H9 (cell line): ENCODE measurements around the gene CCR7. TPM values are rescaled to one million over a fixed set of nuclear protein-coding genes. Genes with fewer than 3 reads are reported as not detected.

Source experiments
- DNase-seq: peaks from one replicate; pipeline ENCODE4 v3.0.0-alpha.2; 2017
- H2AFZ ChIP-seq: one replicate; pipeline ENCODE4 v1.6.1; 2013; ENCODE audit warnings: mild to moderate bottlenecking, low read length, control low read depth, moderate library complexity
- H2AK5ac ChIP-seq: 2 replicates; pipeline ENCODE4 v1.6.1; 2013; ENCODE audit warnings: low read length, control low read depth, mixed read lengths; ENCODE audit not compliant: insufficient read length
- H2BK120ac ChIP-seq: one replicate; pipeline ENCODE4 v1.6.1; 2013; ENCODE audit warnings: low read depth, mild to moderate bottlenecking, low read length, control low read depth, inconsistent platforms; ENCODE audit not compliant: poor library complexity, severe bottlenecking
- H2BK12ac ChIP-seq: 2 replicates; pipeline ENCODE4 v1.6.1; 2013; ENCODE audit warnings: low read length, control low read depth, mixed read lengths, low read depth; ENCODE audit not compliant: insufficient read length
- H2BK15ac ChIP-seq: 2 replicates; pipeline ENCODE4 v1.6.1; 2013; ENCODE audit warnings: low read depth, low read length, control low read depth
- H2BK20ac ChIP-seq: one replicate; pipeline ENCODE4 v1.6.1; 2013; ENCODE audit warnings: low read depth, mild to moderate bottlenecking, low read length, control low read depth, inconsistent platforms; ENCODE audit not compliant: poor library complexity, severe bottlenecking
- H2BK5ac ChIP-seq: 2 replicates; pipeline ENCODE4 v1.6.1; 2013; ENCODE audit warnings: low read length, control low read depth, mixed read lengths; ENCODE audit not compliant: insufficient read length
- H3K14ac ChIP-seq: 2 replicates; pipeline ENCODE4 v1.6.1; 2013; ENCODE audit warnings: low read length, control low read depth; ENCODE audit not compliant: insufficient read depth
- H3K18ac ChIP-seq: 2 replicates; pipeline ENCODE4 v1.6.1; 2013; ENCODE audit warnings: low read depth, mild to moderate bottlenecking, mixed read lengths, low read length, control low read depth; ENCODE audit not compliant: insufficient read length
- H3K23ac ChIP-seq: 2 replicates; pipeline ENCODE4 v1.6.1; 2013; ENCODE audit warnings: low read length, control low read depth, mixed read lengths, low read depth; ENCODE audit not compliant: insufficient read length
- H3K23me2 ChIP-seq: 2 replicates; pipeline ENCODE4 v1.6.1; 2013; ENCODE audit warnings: low read depth, mild to moderate bottlenecking, mixed read lengths, low read length, control low read depth; ENCODE audit not compliant: insufficient read length, poor library complexity, severe bottlenecking
- H3K27ac ChIP-seq: 2 replicates; pipeline ENCODE4 v1.5.1; 2013; ENCODE audit warnings: low read length, control low read depth, mixed read lengths, low read depth; ENCODE audit not compliant: insufficient read length
- H3K27me3 ChIP-seq: 2 replicates; pipeline ENCODE4 v1.6.1; 2013; ENCODE audit warnings: low read length, control low read depth, inconsistent platforms; ENCODE audit not compliant: insufficient read depth
- H3K4ac ChIP-seq: 2 replicates; pipeline ENCODE4 v1.6.1; 2013; ENCODE audit warnings: low read depth, mild to moderate bottlenecking, control low read depth, inconsistent platforms, low read length, moderate library complexity
- H3K4me1 ChIP-seq: 2 replicates; pipeline ENCODE4 v1.6.1; 2013; ENCODE audit warnings: low read length, control low read depth, inconsistent platforms; ENCODE audit not compliant: insufficient read depth
- H3K4me2 ChIP-seq: 2 replicates; pipeline ENCODE4 v1.6.1; 2013; ENCODE audit warnings: low read length, control low read depth, mixed read lengths; ENCODE audit not compliant: insufficient read length, insufficient read depth
- H3K56ac ChIP-seq: 2 replicates; pipeline ENCODE4 v1.6.1; 2013; ENCODE audit warnings: low read depth, mild to moderate bottlenecking, mixed read lengths, low read length, control low read depth; ENCODE audit not compliant: insufficient read length
- H3K79me1 ChIP-seq: 2 replicates; pipeline ENCODE4 v1.6.1; 2013; ENCODE audit warnings: low read depth, mild to moderate bottlenecking, moderate library complexity, low read length, control low read depth, inconsistent platforms; ENCODE audit not compliant: insufficient read depth, poor library complexity, severe bottlenecking
- H3K79me2 ChIP-seq: 2 replicates; pipeline ENCODE4 v1.6.1; 2013; ENCODE audit warnings: low read length, control low read depth, inconsistent platforms; ENCODE audit not compliant: insufficient read depth
- H3K9ac ChIP-seq: 2 replicates; pipeline ENCODE4 v1.6.1; 2013; ENCODE audit warnings: low read length, control low read depth, mixed read lengths; ENCODE audit not compliant: insufficient read length; ENCODE audit errors: extremely low read depth
- H3K9me3 ChIP-seq: one replicate; pipeline ENCODE4 v1.6.1; 2013; ENCODE audit warnings: low read depth, low read length, inconsistent platforms; ENCODE audit not compliant: control insufficient read depth
- H3T11ph ChIP-seq: one replicate; pipeline ENCODE4 v1.6.1; 2013; ENCODE audit warnings: mild to moderate bottlenecking, low read length, control low read depth, inconsistent platforms
- H4K20me1 ChIP-seq: one replicate; pipeline ENCODE4 v1.6.1; 2013; ENCODE audit not compliant: control insufficient read depth, insufficient read length, insufficient read depth
- H4K5ac ChIP-seq: 2 replicates; pipeline ENCODE4 v1.6.1; 2013; ENCODE audit warnings: low read depth, mild to moderate bottlenecking, mixed read lengths, low read length, control low read depth; ENCODE audit not compliant: insufficient read length
- H4K8ac ChIP-seq: replicated peaks from 2 replicates; pipeline ENCODE4 v1.6.1; 2013; ENCODE audit warnings: low read length, control low read depth, mixed read lengths, low read depth; ENCODE audit not compliant: insufficient read length
- H4K91ac ChIP-seq: 2 replicates; pipeline ENCODE4 v1.6.1; 2013; ENCODE audit warnings: low read depth, mild to moderate bottlenecking, moderate library complexity, mixed read lengths, low read length, control low read depth; ENCODE audit not compliant: insufficient read length
- H3K27ac Mint-ChIP-seq, 3 experiments: 2 replicates in 2 of 3; 3 replicates in 1 of 3; pipeline ENCODE4 v1.8.0; 2020 to 2021; ENCODE audit warnings: mixed read lengths in 3 of 3, mild to moderate bottlenecking in 1 of 3, moderate library complexity in 1 of 3
- H3K27me3 Mint-ChIP-seq: 2 replicates; pipeline ENCODE4 v1.8.0; 2021; ENCODE audit warnings: low read depth, mild to moderate bottlenecking, moderate library complexity, mixed read lengths
- H3K36me3 Mint-ChIP-seq, 3 experiments: 2 replicates in 2 of 3; 3 replicates in 1 of 3; pipeline ENCODE4 v1.8.0; 2020 to 2021; ENCODE audit warnings: low read depth in 3 of 3, mixed read lengths in 3 of 3; ENCODE audit not compliant: insufficient read depth in 1 of 3
- H3K4me1 Mint-ChIP-seq, 2 experiments: 2 replicates each; pipeline ENCODE4 v1.8.0; 2020; ENCODE audit warnings: mixed read lengths in 2 of 2
- H3K4me3 Mint-ChIP-seq, 2 experiments: 2 replicates in 1 of 2; 3 replicates in 1 of 2; pipeline ENCODE4 v1.8.0; 2020 to 2021; ENCODE audit warnings: mild to moderate bottlenecking in 2 of 2, mixed read lengths in 2 of 2, moderate library complexity in 1 of 2
- H3K9me3 Mint-ChIP-seq, 2 experiments: 2 replicates in 1 of 2; 3 replicates in 1 of 2; pipeline ENCODE4 v1.8.0; 2020; ENCODE audit warnings: mild to moderate bottlenecking in 2 of 2, mixed read lengths in 2 of 2, moderate library complexity in 1 of 2
- WGBS: extraction: QIAGEN DNeasy Blood & Tissue Kit; methylation state at CpG from one replicate; pipeline ENCODE4 v1.1.7; 2013; ENCODE audit warnings: missing lambda C conversion rate, low lambda C conversion rate, mixed read lengths; ENCODE audit not compliant: insufficient read length; ENCODE audit errors: extremely low coverage; 5-methylcytosine and 5-hydroxymethylcytosine counted together
- total RNA-seq: library from RNA; stranded (reverse); gene quantifications from 2 replicates; pipeline ENCODE4 v1.2.1, GENCODE V29; 2021
- TF ChIP-seq, protein P1 (sequence below): fragments of 200-600 bp; sonication (generic); conservative IDR thresholded peaks from 3 replicates; pipeline ENCODE4 v1.8.0; 2021; ENCODE audit warnings: antibody characterized with exemption, mild to moderate bottlenecking

The CCR7 gene
- total RNA-seq, 1 experiment from 2014 or later, result 0.31 TPM

DNA sequence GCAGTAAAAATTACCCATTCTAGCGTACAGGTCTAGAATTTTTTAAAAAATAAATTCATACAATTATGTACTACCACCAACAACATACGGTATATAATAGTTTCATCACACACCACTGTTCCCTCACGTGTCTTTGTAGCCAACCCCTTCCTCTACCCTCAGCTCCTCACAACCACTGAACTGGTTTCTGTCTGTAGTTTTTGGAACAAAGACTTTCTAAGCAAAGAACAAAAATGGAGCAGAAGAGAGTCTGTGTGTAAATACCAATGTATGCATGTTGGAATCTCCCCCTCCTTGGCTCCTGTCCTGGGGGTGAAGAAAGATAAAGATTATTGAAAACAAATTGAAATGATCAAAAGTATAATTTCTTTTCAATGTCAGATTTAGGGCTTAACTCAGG, 31.9 kb upstream of the CCR7 start:
- no peak overlapping the region for H3K23ac ChIP-seq
- no peak overlapping the region for H3K4me2 ChIP-seq
- H3K27me3 ChIP-seq, result no peaks in the 10 kb centered on the region
- no peak overlapping the region for H3K18ac ChIP-seq
- H3K36me3 Mint-ChIP-seq, result no peaks in the 10 kb centered on the region
- no peaks in the 10 kb centered on the region for H3K9me3 Mint-ChIP-seq
- H2BK15ac ChIP-seq, result no peak overlapping the region
- no peaks in the 10 kb centered on the region for H3K9me3 ChIP-seq
- H3K27me3 Mint-ChIP-seq, result no peaks in the 10 kb centered on the region; the same call in none of the 2 replicates
- no peak overlapping the region for H4K91ac ChIP-seq
- H2BK12ac ChIP-seq, result no peak overlapping the region
- TF ChIP-seq, protein P1, sequence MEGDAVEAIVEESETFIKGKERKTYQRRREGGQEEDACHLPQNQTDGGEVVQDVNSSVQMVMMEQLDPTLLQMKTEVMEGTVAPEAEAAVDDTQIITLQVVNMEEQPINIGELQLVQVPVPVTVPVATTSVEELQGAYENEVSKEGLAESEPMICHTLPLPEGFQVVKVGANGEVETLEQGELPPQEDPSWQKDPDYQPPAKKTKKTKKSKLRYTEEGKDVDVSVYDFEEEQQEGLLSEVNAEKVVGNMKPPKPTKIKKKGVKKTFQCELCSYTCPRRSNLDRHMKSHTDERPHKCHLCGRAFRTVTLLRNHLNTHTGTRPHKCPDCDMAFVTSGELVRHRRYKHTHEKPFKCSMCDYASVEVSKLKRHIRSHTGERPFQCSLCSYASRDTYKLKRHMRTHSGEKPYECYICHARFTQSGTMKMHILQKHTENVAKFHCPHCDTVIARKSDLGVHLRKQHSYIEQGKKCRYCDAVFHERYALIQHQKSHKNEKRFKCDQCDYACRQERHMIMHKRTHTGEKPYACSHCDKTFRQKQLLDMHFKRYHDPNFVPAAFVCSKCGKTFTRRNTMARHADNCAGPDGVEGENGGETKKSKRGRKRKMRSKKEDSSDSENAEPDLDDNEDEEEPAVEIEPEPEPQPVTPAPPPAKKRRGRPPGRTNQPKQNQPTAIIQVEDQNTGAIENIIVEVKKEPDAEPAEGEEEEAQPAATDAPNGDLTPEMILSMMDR, result no peak
- DNase-seq, result no peak
- no CpG with 5 or more reads among the region's 3 CpGs for WGBS
- H3K79me1 ChIP-seq, result no peaks in the 10 kb centered on the region
- H2BK20ac ChIP-seq, result no peak overlapping the region
- H3K14ac ChIP-seq, result no peak overlapping the region
- H3T11ph ChIP-seq, result no peak overlapping the region
- H3K27ac ChIP-seq, result no peak overlapping the region
- no peak overlapping the region for H2BK5ac ChIP-seq
- H2AFZ ChIP-seq, result no peak overlapping the region
- no peaks in the 10 kb centered on the region for H3K23me2 ChIP-seq
- no peak overlapping the region for H2AK5ac ChIP-seq
- peaks cover 9 to 11% of the 10 kb centered on the region in 2 experiments for H3K4me1 Mint-ChIP-seq
- H2BK120ac ChIP-seq, result no peak overlapping the region
- no peak overlapping the region for H4K5ac ChIP-seq
- no peak overlapping the region for H3K56ac ChIP-seq
- no peak overlapping the region for H4K8ac ChIP-seq
- H3K4ac ChIP-seq, result no peak overlapping the region
- no peak overlapping the region for H3K4me3 Mint-ChIP-seq
- H4K20me1 ChIP-seq, result no peaks in the 10 kb centered on the region
- H3K79me2 ChIP-seq, result no peaks in the 10 kb centered on the region
- no peaks in the 10 kb centered on the region for H3K4me1 ChIP-seq
- H3K9ac ChIP-seq, result no peak overlapping the region
- no peak overlapping the region for H3K27ac Mint-ChIP-seq
